PFSK-1 (cell line): ENCODE measurements around the gene ARSA.

Experiments used
- REST ChIP-seq, 2 experiments: IDR thresholded peaks; 2 replicates each; pipeline versions ENCODE4 v1.6.1 to v1.8.0; 2011 to 2012; ENCODE audit warnings: low read depth in 2 of 2, low read length in 2 of 2, control low read depth in 1 of 2, inconsistent platforms in 1 of 2, mild to moderate bottlenecking in 1 of 2, moderate library complexity in 1 of 2; ENCODE audit not compliant: insufficient read depth in 1 of 2
- SIN3A ChIP-seq: IDR thresholded peaks from 2 replicates; pipeline ENCODE4 v1.6.1; 2012; ENCODE audit warnings: mild to moderate bottlenecking, low read length, moderate library complexity, borderline replicate concordance; ENCODE audit not compliant: insufficient read depth
- TAF1 ChIP-seq: IDR thresholded peaks from 2 replicates; pipeline ENCODE4 v1.6.1; 2012; ENCODE audit warnings: low read length, control low read depth, borderline replicate concordance; ENCODE audit not compliant: insufficient read depth

DNA sequence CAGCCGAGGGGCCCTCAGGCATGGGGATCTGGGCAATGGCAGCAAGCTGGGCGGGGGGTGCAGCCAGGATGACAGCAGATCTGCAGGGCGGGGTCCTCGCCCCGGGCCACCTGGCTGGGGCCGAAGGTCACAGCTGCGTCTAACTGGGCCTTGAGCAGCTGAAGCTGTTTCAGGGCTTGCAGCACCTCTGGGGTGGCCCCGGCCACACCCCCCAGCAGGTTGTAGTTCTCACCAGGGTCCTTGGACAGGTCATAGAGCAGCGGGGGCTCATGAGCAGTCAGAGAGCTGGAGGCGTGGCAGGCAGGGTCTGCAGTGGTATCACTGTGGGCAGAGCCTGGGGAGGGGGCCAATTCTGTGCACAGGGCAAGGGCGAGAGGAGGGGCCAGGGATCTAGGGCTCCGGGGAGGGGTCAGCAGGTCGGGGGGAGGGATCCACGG, 2.8 kb downstream of the ARSA start:
- no peak for TF ChIP-seq REST (IDR thresholded peaks at IDR 0.05; ENCODE audit: insufficient read depth in 1 of 2, low read depth in 2 of 2, low read length in 2 of 2)
- no peak for TF ChIP-seq TAF1
- TF ChIP-seq SIN3A = no peak
